GM18498 (cell line): ENCODE measurements around the gene FAM20A.

Experiments used
- ATAC-seq: cut with Tn5 transposase; IDR thresholded peaks from one replicate; pipeline ENCODE4 v1.9.1; 2021; ENCODE audit warnings: mild to moderate bottlenecking, moderate library complexity; ENCODE audit not compliant: unreplicated experiment

FAM20A gene

DNA sequence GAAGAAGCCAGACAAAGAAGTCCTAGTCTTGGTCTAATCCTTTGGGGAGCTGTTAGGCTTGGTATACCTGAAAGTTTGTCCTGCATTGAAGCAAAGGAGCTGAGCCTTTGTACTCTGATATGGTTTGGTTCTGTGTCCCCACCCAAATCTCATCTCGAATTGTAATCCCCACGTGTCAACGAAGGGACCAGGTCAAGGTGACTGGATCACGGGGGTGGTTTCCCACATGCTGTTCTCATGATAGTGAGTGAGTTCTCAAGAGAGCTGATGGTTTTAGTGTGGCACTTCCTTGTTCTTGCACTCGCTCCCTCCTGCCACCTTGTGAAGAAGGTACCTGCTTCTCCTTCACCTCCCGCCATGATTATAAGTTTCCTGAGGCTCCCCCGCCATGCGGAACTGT, 33.6 kb downstream of the FAM20A start:
- no peak for ATAC-seq

GRCh38 chr17:68567035-68567434, 34.1 kb downstream of the FAM20A start:
- no peak for ATAC-seq

DNA sequence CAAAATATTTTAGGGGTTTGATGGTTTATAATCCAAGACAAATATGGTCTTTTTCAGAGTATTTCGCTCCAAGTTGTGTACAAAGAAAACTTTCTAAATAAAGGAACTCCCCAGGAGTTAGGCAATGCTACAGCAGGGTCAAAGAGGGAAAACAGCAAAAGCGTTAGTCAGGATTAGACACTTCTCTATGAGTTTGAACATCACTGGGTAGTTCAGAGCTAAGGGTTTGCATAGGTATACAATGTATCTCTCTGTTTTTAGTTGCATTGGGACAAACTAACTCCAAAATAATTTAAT, 34.8 kb downstream of the FAM20A start:
- ATAC-seq: no peak

- ATAC-seq: no peak
Observed at GRCh38 chr17:68565661-68566441, 35.3 kb downstream of the FAM20A start.

GRCh38 chr17:68564415-68565111, 36.6 kb downstream of the FAM20A start:
- ATAC-seq: no peak

DNA sequence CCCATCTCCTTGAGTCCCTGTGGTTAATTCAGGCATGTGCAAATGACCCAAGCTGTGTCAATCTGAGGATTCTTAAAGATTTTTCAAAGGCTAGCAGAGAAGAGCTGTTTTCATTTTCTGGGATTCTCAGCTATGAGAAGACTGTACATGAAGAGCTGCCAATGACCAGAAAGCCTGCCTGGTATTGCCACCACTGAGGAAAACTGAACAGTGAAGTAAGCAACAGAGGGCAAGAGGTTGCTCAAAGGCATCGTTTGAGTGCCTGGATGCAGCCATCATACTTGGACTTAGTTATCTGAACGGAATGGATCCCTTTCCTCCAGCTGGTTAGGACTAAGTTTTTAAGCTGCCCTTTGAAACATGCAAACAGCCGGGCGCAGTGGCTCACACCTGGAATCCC, 38.4 kb downstream of the FAM20A start:
- ATAC-seq: no peak

- ATAC-seq: no peak
Observed at GRCh38 chr17:68560966-68561720, 40.0 kb downstream of the FAM20A start.

- ATAC-seq: no peak
Observed at GRCh38 chr17:68559316-68559715, 41.9 kb downstream of the FAM20A start.

GRCh38 chr17:68556551-68556950, 44.6 kb downstream of the FAM20A start:
- no peak for ATAC-seq

DNA sequence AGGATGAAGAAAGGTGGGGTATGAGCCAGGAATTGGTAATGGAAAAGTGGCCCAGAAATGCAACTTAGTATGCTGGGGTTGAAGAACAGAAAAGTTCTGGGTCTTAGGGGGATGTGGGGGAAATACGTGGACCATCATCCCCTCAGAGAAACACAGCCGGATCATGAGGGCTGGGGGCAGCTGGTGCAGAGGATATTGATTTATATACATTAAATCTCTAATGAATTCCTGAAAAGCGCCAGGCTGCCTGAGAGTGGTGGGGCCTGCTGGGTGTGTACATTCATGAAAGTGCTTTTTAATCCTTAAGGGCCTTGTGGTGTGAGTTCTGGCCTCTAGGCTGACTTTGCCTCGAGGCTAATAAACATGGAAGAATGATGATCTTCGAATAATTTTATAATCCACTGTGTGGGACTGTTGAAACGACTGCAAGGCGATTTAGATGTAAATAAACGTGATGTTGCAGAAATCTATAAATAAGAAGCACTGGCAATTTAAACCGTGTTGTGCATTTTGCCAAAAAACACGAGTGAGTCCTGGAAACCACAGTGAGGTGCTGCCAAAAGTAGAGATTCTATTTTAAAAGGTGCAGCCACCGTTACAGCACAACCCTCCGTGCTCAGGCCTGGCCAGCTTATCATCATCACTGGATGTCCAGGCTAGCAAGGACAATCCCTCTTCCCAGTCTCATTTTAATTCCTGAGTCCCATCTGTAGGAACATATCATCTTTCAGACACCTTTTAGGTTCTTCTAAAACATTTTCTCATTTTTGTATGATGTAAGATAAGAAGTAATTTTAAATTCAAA, 56.9 kb downstream of the FAM20A start:
- ATAC-seq: no peak

GRCh38 chr17:68542698-68543463, 58.3 kb downstream of the FAM20A start:
- ATAC-seq: no peak

GRCh38 chr17:68541816-68542215, 59.4 kb downstream of the FAM20A start:
- ATAC-seq: no peak

- ATAC-seq: no peak
Observed at GRCh38 chr17:68540981-68541380, 60.2 kb downstream of the FAM20A start.

- ATAC-seq: no peak
Observed at GRCh38 chr17:68539548-68540467, 61.4 kb downstream of the FAM20A start.

DNA sequence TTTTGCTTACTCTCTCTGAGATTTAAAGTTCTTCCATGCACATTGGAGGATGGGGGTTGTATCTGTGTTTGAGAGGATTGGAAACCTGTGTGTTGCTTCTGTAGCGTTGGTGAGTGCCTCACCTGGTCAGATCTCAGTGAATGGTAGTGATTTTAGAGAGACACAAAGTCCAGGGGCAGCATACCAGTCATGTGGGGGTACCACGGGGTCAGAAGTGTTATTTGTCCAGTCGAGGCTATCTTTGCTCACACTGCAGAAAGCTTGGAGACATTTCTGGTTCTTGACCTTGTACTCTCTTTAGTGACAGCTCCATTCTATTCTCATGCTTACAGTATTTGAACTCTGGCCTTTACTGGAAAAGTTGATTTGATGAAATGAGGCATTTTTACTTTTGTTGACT, 65.2 kb downstream of the FAM20A start:
- ATAC-seq: no peak

DNA sequence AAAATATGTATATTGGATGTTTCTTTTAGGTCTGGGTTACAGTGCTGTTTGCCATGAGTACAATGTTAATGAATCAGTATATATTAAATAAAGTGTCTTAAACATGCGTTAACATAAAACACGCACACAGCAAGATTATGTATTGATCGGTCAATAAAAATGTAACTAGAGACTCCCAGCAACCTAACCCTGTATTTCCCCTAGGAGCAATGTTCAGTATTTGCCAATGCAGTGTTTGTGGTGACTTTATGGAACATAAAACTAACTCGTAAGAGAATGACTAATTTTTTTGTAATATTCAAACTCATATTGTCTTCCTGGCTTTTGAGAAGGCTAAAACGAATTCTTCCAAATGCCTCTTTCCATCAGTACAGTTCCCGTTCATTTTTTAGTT, 66.5 kb downstream of the FAM20A start:
- ATAC-seq: no peak

DNA sequence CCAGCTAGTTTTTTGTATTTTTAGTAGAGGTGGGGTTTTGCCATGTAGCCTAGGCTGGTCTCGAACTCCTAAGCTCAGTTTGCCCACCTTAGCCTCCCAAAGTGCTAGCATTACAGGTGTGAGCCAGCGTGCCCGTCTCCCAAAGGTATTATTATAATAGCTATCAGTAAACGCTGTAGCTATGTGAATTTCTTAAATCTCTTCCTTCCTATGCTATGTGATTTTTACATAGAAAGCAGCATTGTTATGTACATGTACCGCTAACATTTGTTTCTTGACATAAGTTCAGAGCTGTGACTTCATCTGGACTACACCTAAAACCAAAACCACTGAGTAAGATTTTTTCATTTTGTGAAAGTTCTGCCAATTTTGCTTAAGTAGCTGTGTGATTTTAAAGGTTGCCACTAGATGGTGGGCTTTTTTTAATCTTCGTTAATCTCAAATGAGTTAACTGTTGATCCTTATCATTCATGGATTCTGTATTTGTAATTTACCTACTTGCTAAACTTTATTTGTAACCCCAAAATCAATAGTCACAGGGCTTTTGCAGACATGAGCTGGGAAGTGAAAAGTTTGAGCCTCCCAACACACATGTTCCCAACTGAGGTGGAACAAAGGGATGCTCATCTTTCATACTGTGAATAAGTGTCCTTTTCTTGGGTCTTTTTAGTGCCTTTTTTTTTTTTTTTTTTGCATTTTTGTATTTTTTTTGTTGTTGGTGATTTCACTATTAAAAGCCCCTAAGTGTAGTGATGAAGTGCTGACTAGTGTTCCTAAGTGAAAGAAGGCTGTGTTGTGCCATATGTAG, 67.1 kb downstream of the FAM20A start:
- no peak for ATAC-seq

GRCh38 chr17:68532826-68533225, 68.3 kb downstream of the FAM20A start:
- no peak for ATAC-seq

DNA sequence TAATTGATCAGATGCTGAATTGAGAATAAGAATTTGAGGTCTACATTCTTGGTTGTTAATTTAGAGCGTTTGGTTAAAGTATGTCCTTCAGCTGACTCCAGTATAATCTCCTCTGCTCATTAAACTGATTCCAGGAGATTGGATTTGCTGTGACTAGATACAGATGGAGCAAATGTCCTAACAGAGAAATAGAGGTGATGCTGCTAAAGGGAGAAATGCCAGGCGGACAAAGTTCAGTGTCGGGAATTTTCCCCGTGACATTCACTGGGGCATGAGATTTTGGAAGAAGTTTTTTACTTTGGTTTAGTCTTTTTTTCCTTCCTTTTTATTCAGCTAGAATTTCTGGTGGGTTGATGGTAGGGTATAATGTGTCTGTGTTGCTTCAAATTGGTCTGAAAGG, 69.9 kb downstream of the FAM20A start:
- ATAC-seq: no peak
